HG02588 (cell line): ENCODE measurements around the gene MYB.
"Not testable (repeated sequence)": the region's sequence is repeated elsewhere in the genome, so short reads cannot be mapped to it uniquely, and the experiment has no call there.

Experiments used
- ATAC-seq: cut with Tn5 transposase; IDR thresholded peaks from one replicate; pipeline ENCODE4 v1.9.1; 2021; ENCODE audit warnings: mild to moderate bottlenecking, moderate library complexity; ENCODE audit not compliant: unreplicated experiment

MYB gene

GRCh38 chr6:135243871-135244796 is 63.0 kb downstream of the MYB start:
- ATAC-seq = no peak

GRCh38 chr6:135244805-135245204 is 63.7 kb downstream of the MYB start:
- no peak for ATAC-seq

GRCh38 chr6:135246412-135247012 is 65.4 kb downstream of the MYB start:
- ATAC-seq = not testable (repeated sequence)

GRCh38 chr6:135250234-135250633 is 69.1 kb downstream of the MYB start:
- no peak for ATAC-seq

- no peak for ATAC-seq
Observed at GRCh38 chr6:135250751-135251497, 69.8 kb downstream of the MYB start.

- no peak for ATAC-seq
Observed at GRCh38 chr6:135251498-135252441, 70.7 kb downstream of the MYB start.

- ATAC-seq = no peak
Observed at GRCh38 chr6:135254471-135254870, 73.4 kb downstream of the MYB start.

- ATAC-seq = no peak
Observed at GRCh38 chr6:135256866-135257265, 75.8 kb downstream of the MYB start.

GRCh38 chr6:135257631-135258405 is 76.7 kb downstream of the MYB start:
- ATAC-seq = no peak

GRCh38 chr6:135258970-135259369 is 77.9 kb downstream of the MYB start:
- no peak for ATAC-seq

GRCh38 chr6:135260612-135261011 is 79.5 kb downstream of the MYB start:
- no peak for ATAC-seq

GRCh38 chr6:135261872-135262725 is 81.0 kb downstream of the MYB start:
- ATAC-seq = no peak

- ATAC-seq = no peak
Observed at GRCh38 chr6:135265278-135265677, 84.2 kb downstream of the MYB start.

- ATAC-seq = no peak
Observed at GRCh38 chr6:135266675-135267074, 85.6 kb downstream of the MYB start.

- ATAC-seq = no peak
Observed at GRCh38 chr6:135267085-135267484, 86.0 kb downstream of the MYB start.

- ATAC-seq = no peak
Observed at GRCh38 chr6:135268263-135268662, 87.2 kb downstream of the MYB start.

- ATAC-seq = no peak
Observed at GRCh38 chr6:135268740-135269139, 87.6 kb downstream of the MYB start.
